ENCODE results near the gene ELP1. TPM values are rescaled to one million over a fixed set of nuclear protein-coding genes. Genes with fewer than 3 reads are reported as not detected.

Gene ELP1
- total and polyA plus RNA-seq, 2 experiments from 2014 or later: 9.1 to 46.3 TPM

- TF ChIP-seq ZNF462 (CRISPR knock-in tag; IDR thresholded peaks at IDR 0.05): no peak
- TF ChIP-seq, protein P1, sequence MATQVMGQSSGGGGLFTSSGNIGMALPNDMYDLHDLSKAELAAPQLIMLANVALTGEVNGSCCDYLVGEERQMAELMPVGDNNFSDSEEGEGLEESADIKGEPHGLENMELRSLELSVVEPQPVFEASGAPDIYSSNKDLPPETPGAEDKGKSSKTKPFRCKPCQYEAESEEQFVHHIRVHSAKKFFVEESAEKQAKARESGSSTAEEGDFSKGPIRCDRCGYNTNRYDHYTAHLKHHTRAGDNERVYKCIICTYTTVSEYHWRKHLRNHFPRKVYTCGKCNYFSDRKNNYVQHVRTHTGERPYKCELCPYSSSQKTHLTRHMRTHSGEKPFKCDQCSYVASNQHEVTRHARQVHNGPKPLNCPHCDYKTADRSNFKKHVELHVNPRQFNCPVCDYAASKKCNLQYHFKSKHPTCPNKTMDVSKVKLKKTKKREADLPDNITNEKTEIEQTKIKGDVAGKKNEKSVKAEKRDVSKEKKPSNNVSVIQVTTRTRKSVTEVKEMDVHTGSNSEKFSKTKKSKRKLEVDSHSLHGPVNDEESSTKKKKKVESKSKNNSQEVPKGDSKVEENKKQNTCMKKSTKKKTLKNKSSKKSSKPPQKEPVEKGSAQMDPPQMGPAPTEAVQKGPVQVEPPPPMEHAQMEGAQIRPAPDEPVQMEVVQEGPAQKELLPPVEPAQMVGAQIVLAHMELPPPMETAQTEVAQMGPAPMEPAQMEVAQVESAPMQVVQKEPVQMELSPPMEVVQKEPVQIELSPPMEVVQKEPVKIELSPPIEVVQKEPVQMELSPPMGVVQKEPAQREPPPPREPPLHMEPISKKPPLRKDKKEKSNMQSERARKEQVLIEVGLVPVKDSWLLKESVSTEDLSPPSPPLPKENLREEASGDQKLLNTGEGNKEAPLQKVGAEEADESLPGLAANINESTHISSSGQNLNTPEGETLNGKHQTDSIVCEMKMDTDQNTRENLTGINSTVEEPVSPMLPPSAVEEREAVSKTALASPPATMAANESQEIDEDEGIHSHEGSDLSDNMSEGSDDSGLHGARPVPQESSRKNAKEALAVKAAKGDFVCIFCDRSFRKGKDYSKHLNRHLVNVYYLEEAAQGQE (IDR thresholded peaks at IDR 0.05; ENCODE audit: unreplicated experiment): no peak
- no peak for TF ChIP-seq EZH2phosphoT487 (IDR thresholded peaks at IDR 0.05; ENCODE audit: unreplicated experiment)
- no peak for TF ChIP-seq EZH2 (IDR thresholded peaks at IDR 0.05; ENCODE audit: low read depth, unreplicated experiment)
- TF ChIP-seq NANOG (IDR thresholded peaks at IDR 0.05; ENCODE audit: borderline replicate concordance): no peak
- TF ChIP-seq STAT1 (IDR thresholded peaks at IDR 0.05; ENCODE audit: unreplicated experiment): no peak
- TF ChIP-seq CREB1 (CRISPR knock-in tag; IDR thresholded peaks at IDR 0.05; ENCODE audit: low read depth): no peak
- no peak for TF ChIP-seq POLR2AphosphoS5 (IDR thresholded peaks at IDR 0.05; ENCODE audit: low read depth)
- no peak for TF ChIP-seq ZNF114 (CRISPR knock-in tag; IDR thresholded peaks at IDR 0.05)
These were observed 97.1 kb downstream of the ELP1 start (continued) for GRCh38 chr9:108836781-108837180.

Measured in GM23338 (cell line).